Smooth muscle cell (in vitro differentiated cells): Measurements from ENCODE around the gene OLFM2. TPM values are rescaled to one million over a fixed set of nuclear protein-coding genes. Genes with fewer than 3 reads are reported as not detected.

Source experiments
- DNase-seq: peaks from one replicate; lab custom pipeline; 2025; ENCODE audit not compliant: unreplicated experiment; lab: John Stamatoyannopoulos, UW
- H2AFZ ChIP-seq: fragments of 200-600 bp; sonication (generic); 2 replicates; pipeline ENCODE4 v1.6.0; 2016; ENCODE audit warnings: antibody characterized with exemption, low read depth, mild to moderate bottlenecking
- H3F3A ChIP-seq: fragments of 200-600 bp; sonication (generic); 2 replicates; pipeline ENCODE4 v1.6.0; 2017; ENCODE audit warnings: antibody characterized with exemption, low read depth
- H3K27ac ChIP-seq: fragments of 200-600 bp; sonication (generic); 2 replicates; pipeline ENCODE4 v1.5.1; 2016; ENCODE audit warnings: low read depth, mild to moderate bottlenecking
- H3K27me3 ChIP-seq: fragments of 200-600 bp; sonication (generic); 2 replicates; pipeline ENCODE4 v1.6.1; 2016; ENCODE audit warnings: low read depth, mild to moderate bottlenecking
- H3K36me3 ChIP-seq: fragments of 200-600 bp; sonication (generic); 2 replicates; pipeline ENCODE4 v1.5.1; 2016; ENCODE audit warnings: low read depth
- H3K4me1 ChIP-seq: fragments of 200-600 bp; sonication (generic); 2 replicates; pipeline ENCODE4 v1.5.1; 2016; ENCODE audit warnings: low read depth
- H3K4me2 ChIP-seq: fragments of 200-600 bp; sonication (generic); 2 replicates; pipeline ENCODE4 v1.6.0; 2016; ENCODE audit warnings: mild to moderate bottlenecking
- H3K4me3 ChIP-seq: fragments of 200-600 bp; sonication (generic); 2 replicates; pipeline ENCODE4 v1.5.1; 2016; ENCODE audit warnings: mild to moderate bottlenecking
- H3K79me2 ChIP-seq: fragments of 200-600 bp; sonication (generic); 2 replicates; pipeline ENCODE4 v1.6.0; 2016; ENCODE audit warnings: low read depth, mild to moderate bottlenecking
- H3K9ac ChIP-seq: fragments of 200-600 bp; sonication (generic); 2 replicates; pipeline ENCODE4 v1.6.0; 2016; ENCODE audit warnings: low read depth
- H3K9me3 ChIP-seq: fragments of 200-600 bp; sonication (generic); replicated peaks from 2 replicates; pipeline ENCODE4 v1.5.1; 2016; ENCODE audit warnings: low read depth
- H4K20me1 ChIP-seq: fragments of 200-600 bp; sonication (generic); 2 replicates; pipeline ENCODE4 v1.6.0; 2016; ENCODE audit warnings: low read depth
- WGBS: methylation state at CpG from one replicate; pipeline ENCODE4 v1.1.7; 2016; ENCODE audit warnings: low lambda C conversion rate; 5-methylcytosine and 5-hydroxymethylcytosine counted together
- polyA plus RNA-seq: library from polyadenylated mRNA; unstranded; fragments of >200 nt; fragmentation: Nextera tagmentation; extraction: Ambion mirVana; gene quantifications from 2 replicates; pipeline ENCODE4 v1.2.1, GENCODE V29; 2016
- total RNA-seq: library from RNA; depleted of rRNA; stranded (reverse); fragments of >200 nt; gene quantifications from 2 replicates; pipeline ENCODE4 v1.2.3, GENCODE V29; 2014
- TF ChIP-seq, protein P1 (sequence below): fragments of 200-600 bp; sonication (generic); IDR thresholded peaks from 2 replicates; pipeline ENCODE4 v1.5.1; 2017; ENCODE audit warnings: borderline replicate concordance, mild to moderate bottlenecking, antibody characterized with exemption; ENCODE audit not compliant: insufficient read depth, poor library complexity, severe bottlenecking

OLFM2 gene
- total and polyA plus RNA-seq, 2 experiments from 2014 or later, result 63.1 to 119 TPM

DNA sequence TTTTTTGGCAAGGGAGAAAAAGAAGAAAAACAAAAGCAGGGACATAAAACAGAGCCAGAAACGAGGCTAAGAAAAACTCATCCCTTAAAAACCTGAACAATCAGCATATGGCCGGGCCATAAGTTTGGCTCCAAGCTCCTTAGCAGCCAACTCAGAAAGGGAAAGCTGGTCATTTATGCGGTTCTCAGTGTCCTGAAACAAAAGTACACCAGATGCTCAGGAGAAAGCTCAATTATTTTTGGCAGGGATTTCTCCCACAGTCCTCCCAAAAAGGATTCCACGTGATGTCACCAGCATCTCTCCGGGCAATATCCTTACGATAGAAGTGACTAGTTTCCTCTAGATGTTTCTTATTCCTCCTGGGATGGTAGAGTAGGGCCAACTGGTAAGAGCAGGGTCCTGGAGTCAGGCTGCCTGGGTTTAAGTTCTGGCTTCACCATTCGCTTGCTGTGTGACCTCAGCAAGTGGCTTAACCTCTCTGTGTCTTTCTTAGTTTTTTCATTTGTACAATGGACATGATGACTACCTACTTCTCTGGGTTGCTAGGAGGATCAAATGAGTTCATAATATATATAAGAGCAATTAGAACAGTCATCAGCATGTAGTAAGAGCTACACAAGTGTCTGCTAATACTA, 67.2 kb downstream of the OLFM2 start:
- WGBS, result 95% methylated on average over 7 of the region's 7 CpGs
- Histone ChIP-seq H3K4me3 (no peak overlapping the region), H3K27me3 (no peaks in the 10 kb centered on the region), H3K4me1 (no peaks in the 10 kb centered on the region), H3K4me2 (no peak overlapping the region), H3K9me3 (no peaks in the 10 kb centered on the region), H3K9ac (no peak overlapping the region), H3K79me2 (no peaks in the 10 kb centered on the region), H3K36me3 (no peaks in the 10 kb centered on the region), H3F3A (no peaks in the 10 kb centered on the region), H2AFZ (no peak overlapping the region), H3K27ac (no peak overlapping the region), H4K20me1 (no peaks in the 10 kb centered on the region)
- TF ChIP-seq, protein P1, sequence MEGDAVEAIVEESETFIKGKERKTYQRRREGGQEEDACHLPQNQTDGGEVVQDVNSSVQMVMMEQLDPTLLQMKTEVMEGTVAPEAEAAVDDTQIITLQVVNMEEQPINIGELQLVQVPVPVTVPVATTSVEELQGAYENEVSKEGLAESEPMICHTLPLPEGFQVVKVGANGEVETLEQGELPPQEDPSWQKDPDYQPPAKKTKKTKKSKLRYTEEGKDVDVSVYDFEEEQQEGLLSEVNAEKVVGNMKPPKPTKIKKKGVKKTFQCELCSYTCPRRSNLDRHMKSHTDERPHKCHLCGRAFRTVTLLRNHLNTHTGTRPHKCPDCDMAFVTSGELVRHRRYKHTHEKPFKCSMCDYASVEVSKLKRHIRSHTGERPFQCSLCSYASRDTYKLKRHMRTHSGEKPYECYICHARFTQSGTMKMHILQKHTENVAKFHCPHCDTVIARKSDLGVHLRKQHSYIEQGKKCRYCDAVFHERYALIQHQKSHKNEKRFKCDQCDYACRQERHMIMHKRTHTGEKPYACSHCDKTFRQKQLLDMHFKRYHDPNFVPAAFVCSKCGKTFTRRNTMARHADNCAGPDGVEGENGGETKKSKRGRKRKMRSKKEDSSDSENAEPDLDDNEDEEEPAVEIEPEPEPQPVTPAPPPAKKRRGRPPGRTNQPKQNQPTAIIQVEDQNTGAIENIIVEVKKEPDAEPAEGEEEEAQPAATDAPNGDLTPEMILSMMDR, result no peak
- no peak for DNase-seq

DNA sequence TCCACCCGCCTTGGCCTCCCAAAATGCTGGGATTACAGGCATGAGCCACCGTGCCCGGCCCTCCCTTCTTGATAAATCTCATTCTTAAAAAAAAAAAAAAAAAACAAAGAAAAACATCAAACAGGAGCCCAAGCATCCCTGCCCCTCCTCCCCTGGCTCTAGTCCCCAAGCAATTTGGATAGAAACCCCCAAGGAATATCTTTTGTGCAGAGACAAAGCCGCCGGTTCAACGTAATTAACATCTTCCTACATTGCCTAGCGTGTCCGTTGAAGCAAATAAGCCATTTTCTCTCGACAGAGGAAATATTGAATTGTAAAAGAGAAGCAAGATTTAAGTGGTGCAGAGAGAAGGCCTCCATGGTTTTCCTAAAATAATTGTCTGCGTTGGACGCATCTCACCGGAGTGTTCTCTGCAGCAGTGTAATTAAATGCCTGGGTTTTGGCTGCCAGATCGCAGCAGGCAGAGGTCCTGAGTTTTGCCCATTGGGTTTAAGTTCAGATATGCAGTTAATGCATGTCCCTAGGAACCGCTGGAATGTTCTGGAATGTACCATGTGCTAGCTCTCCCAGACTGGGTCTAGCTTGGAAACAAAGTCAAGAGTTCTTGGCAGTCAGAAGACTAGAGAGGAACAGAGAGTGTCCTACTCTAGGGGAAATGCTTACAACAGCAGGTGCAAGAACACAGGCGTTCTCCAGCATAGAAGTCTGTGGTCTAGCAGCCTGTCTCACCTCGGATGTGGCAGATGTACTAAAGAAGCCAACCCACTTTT, 70.4 kb downstream of the OLFM2 start:
- Histone ChIP-seq H3K9ac (no peak overlapping the region), H3K79me2 (no peaks in the 10 kb centered on the region), H3K27me3 (no peaks in the 10 kb centered on the region), H4K20me1 (no peaks in the 10 kb centered on the region), H3K9me3 (no peaks in the 10 kb centered on the region), H3F3A (no peaks in the 10 kb centered on the region), H3K4me3 (no peak overlapping the region), H3K27ac (no peak overlapping the region), H3K4me2 (no peak overlapping the region), H3K36me3 (no peaks in the 10 kb centered on the region), H3K4me1 (no peaks in the 10 kb centered on the region), H2AFZ (no peak overlapping the region)
- WGBS, result 92% methylated on average over 16 of the region's 16 CpGs
- TF ChIP-seq, protein P1, result no peak
- DNase-seq, result no peak

DNA sequence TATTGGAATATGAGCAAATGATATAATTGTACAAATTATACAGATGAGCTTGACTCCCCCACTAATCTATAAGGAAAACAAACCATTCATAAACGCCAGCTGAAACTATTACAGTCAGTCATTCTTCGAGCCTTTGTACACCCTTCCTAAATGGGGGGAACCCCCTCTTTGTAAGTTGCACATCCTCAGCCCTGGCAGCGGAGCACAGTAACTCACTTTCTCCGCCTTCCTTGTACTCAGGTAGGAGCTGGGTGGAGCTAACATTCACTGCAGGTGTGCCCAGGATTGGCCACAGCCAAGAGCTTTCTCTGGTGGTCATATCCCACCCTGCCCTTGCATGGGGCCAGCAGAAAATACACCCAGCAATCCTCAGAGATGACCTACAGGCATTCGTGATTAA, 72.6 kb downstream of the OLFM2 start:
- no peak for DNase-seq
- Histone ChIP-seq H4K20me1 (no peaks in the 10 kb centered on the region), H2AFZ (no peak overlapping the region), H3K27ac (no peak overlapping the region), H3K79me2 (no peaks in the 10 kb centered on the region), H3K4me3 (no peak overlapping the region), H3K9me3 (no peaks in the 10 kb centered on the region), H3K4me1 (no peaks in the 10 kb centered on the region), H3K36me3 (no peaks in the 10 kb centered on the region), H3K9ac (no peak overlapping the region), H3K4me2 (no peak overlapping the region), H3F3A (no peaks in the 10 kb centered on the region), H3K27me3 (no peaks in the 10 kb centered on the region)
- TF ChIP-seq, protein P1, result no peak
- 93% methylated on average over 5 of the region's 5 CpGs for WGBS
